ENCODE measurements around the gene TDRD7.

TDRD7 gene

DNA sequence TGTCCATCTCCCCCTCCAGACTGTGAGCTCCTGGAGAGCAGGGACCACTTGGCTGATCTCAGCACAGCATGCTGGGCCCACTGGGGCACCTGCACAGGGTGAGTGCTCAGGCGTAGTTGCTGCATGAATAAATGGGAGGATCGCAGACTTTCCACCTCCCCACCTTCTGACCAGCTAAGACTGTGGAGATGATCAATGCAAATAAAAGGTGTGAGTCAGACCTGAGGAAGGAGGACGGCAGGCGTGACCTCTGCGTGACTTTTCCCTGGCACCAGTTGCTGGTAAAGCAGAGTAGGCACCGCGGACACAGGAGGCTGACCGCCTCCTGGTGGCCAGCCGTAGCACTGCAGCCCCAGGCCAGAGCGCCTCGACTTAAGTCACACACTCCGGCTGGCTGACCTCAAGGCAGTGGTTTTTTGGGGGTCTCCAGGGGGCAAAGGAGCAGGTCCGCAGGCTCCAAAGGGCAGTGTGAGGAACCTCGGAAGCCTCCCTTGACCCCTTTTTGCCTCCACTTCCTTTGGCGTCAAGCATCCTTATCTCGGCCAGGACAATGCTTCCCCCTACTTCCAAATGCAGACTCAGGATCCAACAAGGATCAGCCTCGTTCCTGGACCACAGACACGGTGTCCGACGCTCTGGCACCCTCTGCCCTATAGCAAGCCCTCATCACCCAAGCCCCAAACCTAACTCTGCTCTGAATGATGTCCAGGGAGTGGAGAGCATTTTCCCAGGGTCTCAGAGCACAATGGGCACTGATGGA lies 12.7 kb upstream of the TDRD7 start:
- Histone ChIP-seq H3K4me1 (ENCODE audit: control insufficient read depth, insufficient read depth, low read length, poor library complexity, severe bottlenecking) (no peaks in the 10 kb centered on the region), H3K36me3 (ENCODE audit: control insufficient read depth, insufficient read depth, low read length) (no peaks in the 10 kb centered on the region), H3K27ac (ENCODE audit: insufficient read depth, low read length, poor library complexity, severe bottlenecking) (no peak overlapping the region), H3K4me3 (ENCODE audit: insufficient read depth, low read depth, low read length, poor library complexity, severe bottlenecking) (no peak overlapping the region), H3K9me3 (ENCODE audit: control insufficient read depth, low read length) (no peaks in the 10 kb centered on the region), H3K27me3 (replicated peaks; ENCODE audit: control insufficient read depth, insufficient read depth, low read length, poor library complexity, severe bottlenecking) (no peaks in the 10 kb centered on the region)
- DNase-seq = peak; percentile 30 to 49 (median 31)

DNA sequence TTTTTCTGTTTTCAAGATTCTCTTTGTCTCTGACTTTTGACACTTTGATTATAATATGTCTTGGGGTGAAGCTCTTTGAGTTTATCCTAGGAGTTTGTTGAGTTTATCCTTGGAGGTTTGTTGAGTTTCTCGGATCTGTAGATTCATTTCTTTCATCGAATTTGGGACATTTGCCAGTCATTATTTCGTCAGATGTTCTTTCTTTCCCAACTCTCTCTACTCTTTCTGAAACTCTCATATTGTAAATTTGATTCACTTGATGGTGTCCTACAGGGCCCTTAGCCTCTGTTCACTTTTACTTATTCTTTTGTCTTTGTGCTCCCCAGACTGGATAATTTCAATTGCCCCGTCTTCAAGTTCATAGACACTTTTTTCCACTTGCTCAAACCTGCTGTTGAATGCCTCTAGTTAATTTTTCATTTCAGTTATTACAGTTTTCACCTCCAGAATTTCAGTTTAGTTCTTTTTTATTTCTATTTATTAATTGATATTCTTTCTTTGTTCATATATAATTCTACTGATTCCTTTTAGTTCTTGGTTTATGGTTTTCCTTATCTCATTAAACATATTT lies 8.1 kb upstream of the TDRD7 start:
- no peaks in the 10 kb centered on the region for H3K9me3 ChIP-seq (ENCODE audit: control insufficient read depth, low read length)
- H3K27ac ChIP-seq (ENCODE audit: insufficient read depth, low read length, poor library complexity, severe bottlenecking) = no peak overlapping the region
- H3K36me3 ChIP-seq (ENCODE audit: control insufficient read depth, insufficient read depth, low read length) = no peaks in the 10 kb centered on the region
- H3K4me1 ChIP-seq (ENCODE audit: control insufficient read depth, insufficient read depth, low read length, poor library complexity, severe bottlenecking) = no peaks in the 10 kb centered on the region
- H3K27me3 ChIP-seq (replicated peaks; ENCODE audit: control insufficient read depth, insufficient read depth, low read length, poor library complexity, severe bottlenecking) = peaks cover 4% of the 10 kb centered on the region
- no peak overlapping the region for H3K4me3 ChIP-seq (ENCODE audit: insufficient read depth, low read depth, low read length, poor library complexity, severe bottlenecking)
- DNase-seq = no peak

DNA sequence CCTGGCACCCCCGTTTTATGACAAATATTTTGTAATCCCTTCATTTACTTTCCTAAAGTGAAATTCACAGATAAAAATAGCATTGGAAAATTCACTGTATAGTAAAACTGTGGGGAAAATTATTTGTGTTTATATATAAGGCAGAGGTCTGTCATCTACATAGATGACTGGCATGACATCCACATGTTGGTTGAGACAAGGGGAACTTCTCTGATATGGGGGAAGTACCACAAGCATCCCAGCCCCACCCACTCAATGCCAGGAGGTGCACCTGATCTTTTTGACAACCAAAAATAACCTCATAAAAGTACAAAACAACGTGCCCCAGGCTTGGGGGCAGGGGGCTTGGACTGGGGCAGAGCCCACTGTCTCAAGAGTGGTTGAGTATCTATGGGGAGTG lies 6.3 kb upstream of the TDRD7 start:
- DNase-seq = no peak
- no peak overlapping the region for H3K27ac ChIP-seq (ENCODE audit: insufficient read depth, low read length, poor library complexity, severe bottlenecking)
- H3K4me1 ChIP-seq (ENCODE audit: control insufficient read depth, insufficient read depth, low read length, poor library complexity, severe bottlenecking) = no peaks in the 10 kb centered on the region
- H3K9me3 ChIP-seq (ENCODE audit: control insufficient read depth, low read length) = no peaks in the 10 kb centered on the region
- no peak overlapping the region for H3K4me3 ChIP-seq (ENCODE audit: insufficient read depth, low read depth, low read length, poor library complexity, severe bottlenecking)
- H3K27me3 ChIP-seq (replicated peaks; ENCODE audit: control insufficient read depth, insufficient read depth, low read length, poor library complexity, severe bottlenecking) = peaks cover 4% of the 10 kb centered on the region
- H3K36me3 ChIP-seq (ENCODE audit: control insufficient read depth, insufficient read depth, low read length) = no peaks in the 10 kb centered on the region

- Histone ChIP-seq H3K27me3 (replicated peaks; ENCODE audit: control insufficient read depth, insufficient read depth, low read length, poor library complexity, severe bottlenecking) (peaks cover 4% of the 10 kb centered on the region), H3K4me1 (ENCODE audit: control insufficient read depth, insufficient read depth, low read length, poor library complexity, severe bottlenecking) (no peaks in the 10 kb centered on the region), H3K36me3 (ENCODE audit: control insufficient read depth, insufficient read depth, low read length) (no peaks in the 10 kb centered on the region), H3K4me3 (ENCODE audit: insufficient read depth, low read depth, low read length, poor library complexity, severe bottlenecking) (no peak overlapping the region), H3K27ac (ENCODE audit: insufficient read depth, low read length, poor library complexity, severe bottlenecking) (no peak overlapping the region), H3K9me3 (ENCODE audit: control insufficient read depth, low read length) (no peaks in the 10 kb centered on the region)
- no peak for DNase-seq
These were observed 5.2 kb upstream of the TDRD7 start for GRCh38 chr9:97406620-97407177.

- Histone ChIP-seq H3K4me3 (ENCODE audit: insufficient read depth, low read depth, low read length, poor library complexity, severe bottlenecking) (no peak overlapping the region), H3K27ac (ENCODE audit: insufficient read depth, low read length, poor library complexity, severe bottlenecking) (no peak overlapping the region), H3K4me1 (ENCODE audit: control insufficient read depth, insufficient read depth, low read length, poor library complexity, severe bottlenecking) (peaks cover 7% of the 10 kb centered on the region), H3K27me3 (replicated peaks; ENCODE audit: control insufficient read depth, insufficient read depth, low read length, poor library complexity, severe bottlenecking) (peaks cover 4% of the 10 kb centered on the region), H3K36me3 (ENCODE audit: control insufficient read depth, insufficient read depth, low read length) (no peaks in the 10 kb centered on the region), H3K9me3 (ENCODE audit: control insufficient read depth, low read length) (no peaks in the 10 kb centered on the region)
- no peak for DNase-seq
These were observed 3.3 kb upstream of the TDRD7 start for GRCh38 chr9:97408562-97408961.

GRCh38 chr9:97411440-97411788 lies 482 bp upstream of the TDRD7 start:
- no peak for DNase-seq
- no peaks in the 10 kb centered on the region for H3K9me3 ChIP-seq (ENCODE audit: control insufficient read depth, low read length)
- H3K27ac ChIP-seq (ENCODE audit: insufficient read depth, low read length, poor library complexity, severe bottlenecking) = no peak overlapping the region
- H3K4me3 ChIP-seq (ENCODE audit: insufficient read depth, low read depth, low read length, poor library complexity, severe bottlenecking) = no peak overlapping the region
- peaks cover 7% of the 10 kb centered on the region for H3K4me1 ChIP-seq (ENCODE audit: control insufficient read depth, insufficient read depth, low read length, poor library complexity, severe bottlenecking)
- H3K36me3 ChIP-seq (ENCODE audit: control insufficient read depth, insufficient read depth, low read length) = no peaks in the 10 kb centered on the region
- H3K27me3 ChIP-seq (replicated peaks; ENCODE audit: control insufficient read depth, insufficient read depth, low read length, poor library complexity, severe bottlenecking) = peaks cover 2% of the 10 kb centered on the region

GRCh38 chr9:97412626-97413385 lies 910 bp downstream of the TDRD7 start:
- no peaks in the 10 kb centered on the region for H3K36me3 ChIP-seq (ENCODE audit: control insufficient read depth, insufficient read depth, low read length)
- H3K27me3 ChIP-seq (replicated peaks; ENCODE audit: control insufficient read depth, insufficient read depth, low read length, poor library complexity, severe bottlenecking) = no peaks in the 10 kb centered on the region
- peak overlapping the region; percentile 89 for H3K4me3 ChIP-seq (ENCODE audit: insufficient read depth, low read depth, low read length, poor library complexity, severe bottlenecking)
- DNase-seq = no peak
- H3K27ac ChIP-seq (ENCODE audit: insufficient read depth, low read length, poor library complexity, severe bottlenecking) = peak overlapping the region; percentile 82
- peaks cover 7% of the 10 kb centered on the region for H3K4me1 ChIP-seq (ENCODE audit: control insufficient read depth, insufficient read depth, low read length, poor library complexity, severe bottlenecking)
- H3K9me3 ChIP-seq (ENCODE audit: control insufficient read depth, low read length) = no peaks in the 10 kb centered on the region

DNA sequence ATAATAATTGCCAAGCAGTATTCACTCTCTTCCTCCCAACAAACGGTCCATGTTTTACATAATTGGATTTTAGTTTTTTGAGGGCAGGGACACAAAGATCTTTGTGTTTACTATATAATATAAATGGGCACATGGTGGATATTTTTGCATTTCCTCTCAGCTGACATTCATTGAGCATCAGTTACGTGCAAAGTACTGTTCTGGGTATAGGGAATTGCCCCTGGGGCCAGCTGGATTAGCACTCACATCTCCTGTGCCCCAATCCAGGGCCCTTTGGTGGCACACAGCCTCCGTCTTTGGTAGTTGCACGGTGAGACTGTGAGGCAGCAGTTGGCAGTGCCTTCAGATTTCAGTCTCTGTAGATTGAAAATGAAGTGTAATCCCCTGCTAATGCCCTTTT lies 1.6 kb downstream of the TDRD7 start:
- Histone ChIP-seq H3K27me3 (replicated peaks; ENCODE audit: control insufficient read depth, insufficient read depth, low read length, poor library complexity, severe bottlenecking) (no peaks in the 10 kb centered on the region), H3K27ac (ENCODE audit: insufficient read depth, low read length, poor library complexity, severe bottlenecking) (no peak overlapping the region), H3K4me1 (ENCODE audit: control insufficient read depth, insufficient read depth, low read length, poor library complexity, severe bottlenecking) (peaks cover 7% of the 10 kb centered on the region), H3K36me3 (ENCODE audit: control insufficient read depth, insufficient read depth, low read length) (no peaks in the 10 kb centered on the region), H3K4me3 (ENCODE audit: insufficient read depth, low read depth, low read length, poor library complexity, severe bottlenecking) (no peak overlapping the region), H3K9me3 (ENCODE audit: control insufficient read depth, low read length) (no peaks in the 10 kb centered on the region)
- DNase-seq = no peak

DNA sequence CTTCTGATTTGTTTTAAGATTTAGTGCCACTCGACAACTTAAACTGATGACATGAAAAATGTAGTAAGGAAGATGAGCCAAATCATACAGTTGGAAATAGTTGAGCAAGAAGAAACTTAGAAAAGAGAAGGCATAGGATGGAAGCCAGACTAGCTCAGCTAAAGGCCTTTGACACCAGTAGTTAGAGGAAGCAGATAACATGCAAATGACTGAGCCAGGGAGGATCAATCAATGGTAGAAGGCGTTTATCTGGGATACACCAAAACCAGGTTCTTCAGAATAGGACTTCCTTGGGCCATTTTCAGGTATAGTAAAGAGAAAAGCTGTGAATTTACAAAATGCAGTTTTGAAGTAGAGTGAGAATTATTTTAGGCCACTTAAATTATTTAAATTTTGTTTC lies 3.2 kb downstream of the TDRD7 start:
- Histone ChIP-seq H3K4me3 (ENCODE audit: insufficient read depth, low read depth, low read length, poor library complexity, severe bottlenecking) (no peak overlapping the region), H3K36me3 (ENCODE audit: control insufficient read depth, insufficient read depth, low read length) (no peaks in the 10 kb centered on the region), H3K4me1 (ENCODE audit: control insufficient read depth, insufficient read depth, low read length, poor library complexity, severe bottlenecking) (peaks cover 7% of the 10 kb centered on the region), H3K27ac (ENCODE audit: insufficient read depth, low read length, poor library complexity, severe bottlenecking) (no peak overlapping the region), H3K27me3 (replicated peaks; ENCODE audit: control insufficient read depth, insufficient read depth, low read length, poor library complexity, severe bottlenecking) (no peaks in the 10 kb centered on the region), H3K9me3 (ENCODE audit: control insufficient read depth, low read length) (no peaks in the 10 kb centered on the region)
- DNase-seq = no peak

- Histone ChIP-seq H3K4me3 (ENCODE audit: insufficient read depth, low read depth, low read length, poor library complexity, severe bottlenecking) (no peak overlapping the region), H3K36me3 (ENCODE audit: control insufficient read depth, insufficient read depth, low read length) (no peaks in the 10 kb centered on the region), H3K27ac (ENCODE audit: insufficient read depth, low read length, poor library complexity, severe bottlenecking) (no peak overlapping the region), H3K27me3 (replicated peaks; ENCODE audit: control insufficient read depth, insufficient read depth, low read length, poor library complexity, severe bottlenecking) (no peaks in the 10 kb centered on the region), H3K4me1 (ENCODE audit: control insufficient read depth, insufficient read depth, low read length, poor library complexity, severe bottlenecking) (no peaks in the 10 kb centered on the region), H3K9me3 (ENCODE audit: control insufficient read depth, low read length) (no peaks in the 10 kb centered on the region)
- DNase-seq = no peak
These were observed 7.0 kb downstream of the TDRD7 start for GRCh38 chr9:97418880-97419279.

Measured in effector memory CD4-positive, alpha-beta T cell (primary cell).